Keratinocyte (primary cell): ENCODE measurements around the gene SETD2.

Experiments
- CTCF ChIP-seq, 3 experiments: IDR thresholded peaks in 1 of 3; conservative IDR thresholded peaks in 1 of 3; optimal IDR thresholded peaks in 1 of 3; 2 replicates in 2 of 3; 3 replicates in 1 of 3; pipeline versions ENCODE3 to v1.5.1; 2011; ENCODE audit warnings: low read length in 3 of 3, mild to moderate bottlenecking in 3 of 3, moderate library complexity in 2 of 3, control low read depth in 1 of 3, inconsistent platforms in 1 of 3; ENCODE audit not compliant: insufficient read depth in 2 of 3; ENCODE audit errors: extremely low read depth in 1 of 3
- EZH2 ChIP-seq: IDR thresholded peaks from one replicate; pipeline ENCODE4 v1.6.1; 2012; ENCODE audit warnings: inconsistent platforms, mild to moderate bottlenecking, low read length, moderate library complexity

GRCh38 chr3:46982546-46982945, 181.4 kb downstream of the SETD2 start:
- no peak for TF ChIP-seq CTCF (optimal IDR thresholded peaks at IDR 0.05 in 1 of 3, IDR thresholded peaks at IDR 0.05 in 1 of 3, conservative IDR thresholded peaks at IDR 0.05 in 1 of 3; ENCODE audit: extremely low read depth in 1 of 3, insufficient read depth in 2 of 3, low read length in 3 of 3)
- no peak for TF ChIP-seq EZH2
